Astrocyte (in vitro differentiated cells and primary cell): ENCODE results near the gene SFMBT2.

ENCODE experiments used
- EZH2 ChIP-seq: IDR thresholded peaks from 2 replicates; pipeline ENCODE4 v1.6.1; 2012; ENCODE audit warnings: mild to moderate bottlenecking, low read length, inconsistent platforms; ENCODE audit not compliant: insufficient read depth
- TF ChIP-seq, protein P1 (sequence below): IDR thresholded peaks from 2 replicates; pipeline ENCODE4 v1.5.1; 2011; ENCODE audit warnings: low read depth, mild to moderate bottlenecking, inconsistent platforms, low read length, moderate library complexity; ENCODE audit not compliant: insufficient read depth

DNA sequence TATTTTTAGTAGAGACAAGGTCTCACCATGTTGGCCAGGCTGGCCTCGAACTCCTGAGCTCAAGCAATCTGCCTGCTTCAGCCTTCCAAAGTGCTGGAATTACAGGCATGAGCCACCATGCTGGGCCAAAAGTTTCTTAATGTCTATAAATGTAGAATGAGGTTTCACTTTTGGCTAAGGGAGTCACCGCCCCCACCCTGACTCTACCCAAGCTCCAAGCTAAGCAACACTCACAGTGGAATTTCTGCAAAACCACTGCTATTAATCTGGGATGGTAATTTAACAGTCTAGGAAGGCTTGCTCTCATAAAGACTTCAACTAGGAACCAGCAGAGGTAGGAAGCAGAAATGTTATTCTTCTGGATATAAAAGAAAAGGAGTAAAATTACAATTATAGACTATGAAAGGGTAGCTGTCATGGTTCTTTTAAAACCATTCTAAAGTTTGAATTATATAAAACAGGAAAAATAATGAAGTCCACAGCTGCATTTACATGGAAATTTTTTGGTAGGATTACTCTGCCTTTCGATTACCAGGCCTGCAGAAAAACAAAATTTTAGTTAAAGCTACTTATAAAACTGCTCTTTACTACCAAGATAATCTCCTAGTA, 211.6 kb downstream of the SFMBT2 start:
- TF ChIP-seq, protein P1, sequence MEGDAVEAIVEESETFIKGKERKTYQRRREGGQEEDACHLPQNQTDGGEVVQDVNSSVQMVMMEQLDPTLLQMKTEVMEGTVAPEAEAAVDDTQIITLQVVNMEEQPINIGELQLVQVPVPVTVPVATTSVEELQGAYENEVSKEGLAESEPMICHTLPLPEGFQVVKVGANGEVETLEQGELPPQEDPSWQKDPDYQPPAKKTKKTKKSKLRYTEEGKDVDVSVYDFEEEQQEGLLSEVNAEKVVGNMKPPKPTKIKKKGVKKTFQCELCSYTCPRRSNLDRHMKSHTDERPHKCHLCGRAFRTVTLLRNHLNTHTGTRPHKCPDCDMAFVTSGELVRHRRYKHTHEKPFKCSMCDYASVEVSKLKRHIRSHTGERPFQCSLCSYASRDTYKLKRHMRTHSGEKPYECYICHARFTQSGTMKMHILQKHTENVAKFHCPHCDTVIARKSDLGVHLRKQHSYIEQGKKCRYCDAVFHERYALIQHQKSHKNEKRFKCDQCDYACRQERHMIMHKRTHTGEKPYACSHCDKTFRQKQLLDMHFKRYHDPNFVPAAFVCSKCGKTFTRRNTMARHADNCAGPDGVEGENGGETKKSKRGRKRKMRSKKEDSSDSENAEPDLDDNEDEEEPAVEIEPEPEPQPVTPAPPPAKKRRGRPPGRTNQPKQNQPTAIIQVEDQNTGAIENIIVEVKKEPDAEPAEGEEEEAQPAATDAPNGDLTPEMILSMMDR, result no peak
- TF ChIP-seq EZH2, result no peak
